Measurements from ENCODE around the gene ACBD6.

The ACBD6 gene

DNA sequence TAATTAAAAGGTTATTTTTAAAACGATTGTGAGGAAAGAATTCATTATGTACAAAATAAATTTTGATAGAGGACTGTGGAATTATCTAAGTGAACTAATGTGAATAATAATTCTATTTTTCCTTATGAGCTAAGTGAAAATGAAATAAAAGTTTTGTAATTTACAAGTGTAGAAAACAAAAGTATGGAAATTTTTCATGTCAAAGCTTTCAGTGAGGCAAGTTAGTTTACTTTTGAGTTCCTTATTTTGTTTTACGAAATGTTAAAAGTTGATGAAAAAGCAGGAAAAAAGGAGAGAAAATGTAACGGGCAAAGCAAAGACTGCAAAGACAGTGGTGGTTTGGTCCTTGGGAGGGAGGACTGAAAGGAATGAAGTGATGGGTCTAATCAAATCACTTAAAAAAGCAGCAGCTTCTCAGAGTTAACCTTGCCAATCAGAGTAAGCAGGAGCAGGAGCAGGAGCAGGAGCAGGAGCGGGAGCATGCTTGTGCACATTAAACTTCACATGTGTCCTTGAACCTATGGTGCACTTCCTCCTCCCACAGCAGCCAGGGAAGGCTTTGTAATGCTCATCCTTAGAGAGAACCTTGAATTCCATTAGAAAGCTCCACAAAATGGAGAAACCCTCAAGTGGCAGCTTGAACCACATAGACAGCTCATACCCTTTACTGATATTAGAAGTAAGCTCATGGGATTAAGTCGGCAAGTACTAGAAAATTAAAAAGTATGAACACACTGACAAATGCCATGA is 139.0 kb downstream of the ACBD6 start:
- no peak for TF ChIP-seq CTCF (IDR thresholded peaks at IDR 0.05; ENCODE audit: borderline replicate concordance, insufficient read depth, low read depth, low read length)
- no peak overlapping the region for H3K4me3 ChIP-seq (ENCODE audit: low read depth, low read length)

DNA sequence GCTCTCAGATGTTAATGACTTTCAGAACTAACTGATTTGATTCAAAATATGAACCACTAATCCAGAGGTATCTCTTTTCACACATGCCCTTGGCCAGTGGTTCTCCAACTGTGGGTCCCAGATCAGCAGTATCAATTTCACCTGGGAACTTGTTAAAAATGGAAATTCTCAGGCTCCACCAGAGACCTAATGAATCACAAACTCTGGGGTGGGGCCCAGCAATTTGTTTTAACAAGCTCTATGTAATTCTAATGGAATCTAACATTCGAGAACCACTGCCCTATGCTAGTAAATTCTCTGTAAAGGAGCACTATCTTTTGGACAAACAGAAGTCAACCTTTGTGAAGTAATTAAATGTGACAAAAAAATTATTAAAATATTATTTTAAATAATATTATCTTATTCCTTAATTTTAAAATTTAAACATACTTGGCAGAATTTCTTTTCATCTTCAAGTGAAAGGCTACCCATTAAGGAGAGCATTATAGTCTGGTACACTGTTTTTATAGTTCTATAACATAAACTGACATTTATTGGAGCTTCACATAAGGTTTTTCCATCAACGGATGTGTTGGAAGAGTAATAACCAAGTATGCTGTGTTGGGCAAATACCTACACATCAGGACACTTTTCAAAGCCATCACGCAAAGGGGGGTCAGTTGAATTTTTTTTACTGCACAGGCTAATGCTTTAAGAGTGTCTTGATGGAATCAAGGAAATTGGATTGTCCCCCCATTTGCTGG is 141.9 kb downstream of the ACBD6 start:
- no peak overlapping the region for H3K4me3 ChIP-seq (ENCODE audit: low read depth, low read length)
- no peak for TF ChIP-seq CTCF (IDR thresholded peaks at IDR 0.05; ENCODE audit: borderline replicate concordance, insufficient read depth, low read depth, low read length)

DNA sequence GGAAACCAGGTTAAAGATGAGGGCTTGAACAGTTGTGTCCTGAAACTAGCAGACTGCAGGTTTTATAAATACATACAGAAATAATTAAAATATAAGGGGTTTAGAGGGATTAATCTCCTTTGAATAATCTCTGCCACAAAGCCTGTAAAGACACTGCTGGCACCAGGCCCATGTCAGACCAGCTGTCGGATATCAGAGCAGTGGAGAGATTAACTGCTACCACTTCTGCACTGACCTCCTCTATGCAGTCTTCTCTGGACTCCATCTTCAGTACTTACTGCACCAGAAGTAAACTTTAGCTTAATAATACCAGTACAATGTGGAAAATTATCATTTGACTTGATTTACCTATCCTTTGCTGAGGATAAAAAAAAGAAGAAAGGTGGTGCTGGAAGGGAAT is 143.7 kb downstream of the ACBD6 start:
- no peak for TF ChIP-seq CTCF (IDR thresholded peaks at IDR 0.05; ENCODE audit: borderline replicate concordance, insufficient read depth, low read depth, low read length)

DNA sequence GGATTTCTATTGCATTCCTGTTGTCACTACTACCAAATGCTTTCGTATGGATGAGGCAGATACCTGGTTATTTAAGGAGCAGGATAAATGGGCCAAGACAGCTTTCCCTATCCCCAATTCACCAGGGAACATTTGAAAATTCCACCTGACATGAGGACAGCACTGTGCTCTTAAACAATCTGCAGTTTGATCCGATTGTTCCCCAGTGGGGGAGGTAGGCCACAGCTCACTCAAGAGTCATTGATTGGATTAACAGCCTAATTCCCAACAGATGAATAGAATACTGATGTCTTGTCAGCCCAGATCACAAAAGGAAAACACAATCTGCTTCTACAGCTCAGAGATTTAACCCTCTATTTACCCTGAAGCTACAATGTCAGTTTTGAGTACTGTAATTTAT is 148.4 kb downstream of the ACBD6 start:
- no peak for TF ChIP-seq CTCF (IDR thresholded peaks at IDR 0.05; ENCODE audit: borderline replicate concordance, insufficient read depth, low read depth, low read length)

More for the DNA sequence above, 143.7 kb downstream of the ACBD6 start:
- no peak overlapping the region for H3K4me3 ChIP-seq (ENCODE audit: low read depth, low read length)

DNA sequence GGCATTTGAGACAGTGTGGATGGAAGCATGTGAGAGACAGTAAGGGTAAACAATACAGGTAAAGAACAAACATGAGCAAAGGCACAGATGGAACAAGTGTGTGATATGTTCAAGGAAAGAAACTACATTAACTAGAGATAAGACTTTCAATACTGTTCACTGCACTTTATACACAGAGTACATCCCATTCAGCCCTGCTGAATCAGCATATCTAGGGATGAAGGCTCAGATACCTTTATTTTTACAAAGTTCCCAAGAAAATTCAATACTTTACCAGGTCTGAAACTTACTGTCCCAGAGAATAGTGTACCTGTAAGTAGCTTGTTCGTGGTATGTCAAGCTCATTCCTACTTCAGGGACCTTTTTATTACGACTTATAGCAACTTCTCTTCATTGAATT is 149.8 kb downstream of the ACBD6 start:
- TF ChIP-seq CTCF (IDR thresholded peaks at IDR 0.05; ENCODE audit: borderline replicate concordance, insufficient read depth, low read depth, low read length) = no peak
- H3K4me3 ChIP-seq (ENCODE audit: low read depth, low read length) = no peak overlapping the region

More for the DNA sequence above, 148.4 kb downstream of the ACBD6 start:
- no peak overlapping the region for H3K4me3 ChIP-seq (ENCODE audit: low read depth, low read length)

GRCh38 chr1:180352021-180352420 is 150.4 kb downstream of the ACBD6 start:
- no peak for TF ChIP-seq CTCF (IDR thresholded peaks at IDR 0.05; ENCODE audit: borderline replicate concordance, insufficient read depth, low read depth, low read length)
- H3K4me3 ChIP-seq (ENCODE audit: low read depth, low read length) = no peak overlapping the region

GRCh38 chr1:180345148-180345547 is 157.2 kb downstream of the ACBD6 start:
- no peak overlapping the region for H3K4me3 ChIP-seq (ENCODE audit: low read depth, low read length)
- no peak for TF ChIP-seq CTCF (IDR thresholded peaks at IDR 0.05; ENCODE audit: borderline replicate concordance, insufficient read depth, low read depth, low read length)
